Measurements from ENCODE around the gene MAGI1.
"Not testable (repeated sequence)": the region's sequence is repeated elsewhere in the genome, so short reads cannot be mapped to it uniquely, and the experiment has no call there.

DNA sequence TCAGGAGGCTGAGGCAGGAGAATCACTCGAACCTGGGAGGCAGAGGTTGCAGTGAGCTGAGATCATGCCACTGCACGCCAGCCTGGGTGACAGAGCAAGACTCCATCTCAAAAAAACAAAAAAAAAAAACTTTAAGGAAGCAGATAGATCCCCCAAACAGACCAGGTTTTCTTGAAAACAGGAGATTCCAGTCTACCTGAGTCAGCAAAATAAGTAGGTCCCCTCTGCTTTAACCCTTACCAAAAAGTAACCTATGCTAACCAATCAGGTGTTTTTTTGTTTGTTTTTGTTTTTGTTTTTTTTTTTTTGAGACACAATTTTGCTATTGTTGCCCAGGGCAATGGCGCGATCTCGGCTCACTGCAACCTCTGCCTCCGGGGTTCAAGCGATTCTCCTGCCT, 179.1 kb downstream of the MAGI1 start:
- TF ChIP-seq EZH2phosphoT487 (conservative IDR thresholded peaks at IDR 0.05; ENCODE audit: low read length); CTCF (IDR thresholded peaks at IDR 0.05; ENCODE audit: insufficient read depth, low read length, poor library complexity, severe bottlenecking): not testable (repeated sequence)
